GM21390 (cell line): Measurements from ENCODE around the gene GAPT.
"Not testable (repeated sequence)": the region's sequence is repeated elsewhere in the genome, so short reads cannot be mapped to it uniquely, and the experiment has no call there.

Experiments
- ATAC-seq: cut with Tn5 transposase; IDR thresholded peaks from one replicate; pipeline ENCODE4 v1.9.1; 2021; ENCODE audit not compliant: unreplicated experiment

GAPT gene

GRCh38 chr5:58503390-58504046, 12.3 kb downstream of the GAPT start:
- no peak for ATAC-seq

DNA sequence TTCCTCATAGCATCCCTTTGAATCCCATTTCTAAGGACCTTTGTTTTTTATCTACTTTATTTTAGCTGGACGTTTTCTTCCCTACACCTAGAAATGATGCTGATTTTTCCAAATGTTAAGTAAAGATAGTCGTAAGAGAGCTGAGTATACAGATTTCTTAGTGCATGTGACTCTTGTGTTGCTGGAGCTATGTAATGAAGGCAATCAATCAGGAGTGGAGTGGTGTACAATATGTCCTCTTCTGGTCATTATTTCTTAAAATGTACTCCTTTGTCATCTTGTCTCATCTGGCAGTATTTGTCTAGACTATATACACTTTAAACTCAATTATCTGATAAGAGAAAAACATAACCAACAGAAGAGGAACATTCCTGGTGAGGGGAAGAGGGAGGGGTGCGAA, 13.5 kb downstream of the GAPT start:
- no peak for ATAC-seq

- ATAC-seq = no peak
Observed at GRCh38 chr5:58505502-58505901, 14.3 kb downstream of the GAPT start.

DNA sequence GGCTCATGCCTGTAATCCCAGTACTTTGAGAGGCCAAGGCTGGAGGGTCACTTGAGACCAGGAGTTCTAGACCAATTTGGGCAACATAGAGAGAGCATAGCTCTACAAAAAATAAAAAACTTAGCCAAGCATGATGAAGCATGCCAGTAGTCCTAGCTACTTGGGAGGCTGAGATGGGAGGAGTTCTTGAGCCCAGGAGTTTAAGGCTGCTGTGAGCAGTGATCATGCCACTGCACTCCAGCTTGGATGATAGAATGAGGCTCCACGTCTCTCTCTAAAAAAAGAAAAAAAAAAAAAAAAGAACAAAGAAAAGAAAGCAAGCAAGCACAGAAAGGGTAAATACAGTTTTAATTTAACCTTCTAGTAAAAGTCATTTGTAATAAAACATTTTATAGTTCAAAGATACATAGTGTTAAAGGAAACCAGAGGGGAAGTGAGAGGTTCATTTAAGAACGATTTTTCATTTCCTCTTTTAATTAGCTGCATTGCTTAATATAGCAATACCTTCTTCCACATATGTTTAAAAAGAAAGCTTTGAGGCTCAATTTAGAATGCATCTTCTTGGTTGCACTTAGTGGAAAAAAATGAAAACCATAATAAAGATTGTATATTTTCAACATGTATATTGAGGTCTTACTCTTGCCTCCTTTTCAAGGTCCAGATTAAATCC, 14.9 kb downstream of the GAPT start:
- ATAC-seq = peak; percentile 85

DNA sequence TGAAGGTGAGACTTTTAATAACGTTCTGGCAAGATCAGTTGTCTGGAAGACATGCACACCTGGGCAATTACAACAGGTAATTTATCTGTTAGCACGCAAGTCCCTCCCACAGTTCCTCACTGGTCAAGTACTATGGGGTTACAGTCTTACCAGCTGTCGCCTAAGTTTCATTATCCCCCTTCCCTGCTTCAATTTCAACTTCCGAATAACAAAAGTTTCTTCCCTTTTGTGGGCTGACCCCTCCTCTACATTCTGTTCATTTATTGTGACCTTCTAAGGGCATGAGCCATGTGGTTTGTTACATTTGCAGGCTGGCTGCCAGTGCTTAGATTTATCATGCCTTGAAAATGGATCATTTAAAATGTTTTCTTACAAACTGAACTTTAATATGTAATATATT, 16.5 kb downstream of the GAPT start:
- ATAC-seq = no peak

DNA sequence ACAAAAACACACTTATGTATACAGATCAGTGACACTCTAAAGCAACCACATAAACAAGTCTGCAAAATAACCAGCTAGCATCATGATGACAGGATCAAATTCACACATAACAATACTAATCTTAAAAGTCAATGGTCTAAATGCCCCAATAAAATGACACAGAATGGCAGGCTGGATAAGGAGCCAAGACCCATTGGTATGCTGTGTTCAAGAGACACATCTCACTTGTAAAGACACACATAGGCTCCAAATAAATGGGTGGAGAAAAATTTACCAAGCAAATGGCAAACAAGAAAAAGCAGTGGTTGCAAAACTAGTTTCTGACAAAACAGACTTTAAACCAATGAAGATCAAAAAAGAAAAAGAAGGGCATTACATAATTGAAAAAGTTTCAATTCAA, 26.0 kb downstream of the GAPT start:
- ATAC-seq = no peak

DNA sequence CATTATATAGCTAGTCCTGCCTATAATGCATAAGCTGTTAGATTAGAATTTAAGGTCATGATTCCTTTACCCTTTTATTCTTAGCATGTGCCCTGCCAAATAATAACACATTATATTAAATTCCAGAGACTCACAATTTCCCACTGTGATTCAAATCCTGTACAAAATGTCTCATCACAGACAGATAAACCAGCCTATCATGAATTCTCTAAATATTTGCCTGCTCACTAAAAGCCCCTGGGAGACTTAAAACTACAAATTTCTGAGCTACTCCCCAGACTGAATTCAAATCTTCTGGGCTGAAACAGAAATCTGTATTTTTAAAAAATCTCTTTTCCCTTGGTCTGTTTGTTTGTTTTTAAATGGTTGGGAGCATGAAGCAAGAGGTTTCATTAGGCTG, 32.7 kb downstream of the GAPT start:
- no peak for ATAC-seq

DNA sequence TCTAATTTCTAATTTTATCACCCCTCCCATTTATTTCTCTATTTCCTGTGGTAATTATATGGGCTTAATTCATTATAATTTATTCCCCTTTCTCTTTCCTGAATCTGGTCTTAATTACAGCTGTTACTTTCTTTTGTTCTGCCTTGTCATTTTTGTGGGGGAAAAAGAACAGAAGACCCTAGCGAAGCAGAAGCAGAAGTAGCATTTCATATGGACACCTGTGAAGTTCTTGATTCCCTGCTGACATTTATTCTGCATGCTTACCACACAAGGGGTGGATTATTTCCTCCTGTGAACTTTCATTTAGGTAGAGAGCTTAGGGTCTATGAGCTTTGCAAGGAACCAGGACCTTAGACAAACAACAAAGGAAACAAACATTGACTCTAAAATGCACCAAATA, 33.3 kb downstream of the GAPT start:
- ATAC-seq = no peak

- ATAC-seq = no peak
Observed at GRCh38 chr5:58530942-58531490, 39.8 kb downstream of the GAPT start.

GRCh38 chr5:58541935-58542334, 50.7 kb downstream of the GAPT start:
- not testable (repeated sequence) for ATAC-seq

- ATAC-seq = no peak
Observed at GRCh38 chr5:58542709-58543108, 51.5 kb downstream of the GAPT start.

GRCh38 chr5:58543723-58544122, 52.5 kb downstream of the GAPT start:
- no peak for ATAC-seq

GRCh38 chr5:58544195-58544594, 53.0 kb downstream of the GAPT start:
- ATAC-seq = no peak

DNA sequence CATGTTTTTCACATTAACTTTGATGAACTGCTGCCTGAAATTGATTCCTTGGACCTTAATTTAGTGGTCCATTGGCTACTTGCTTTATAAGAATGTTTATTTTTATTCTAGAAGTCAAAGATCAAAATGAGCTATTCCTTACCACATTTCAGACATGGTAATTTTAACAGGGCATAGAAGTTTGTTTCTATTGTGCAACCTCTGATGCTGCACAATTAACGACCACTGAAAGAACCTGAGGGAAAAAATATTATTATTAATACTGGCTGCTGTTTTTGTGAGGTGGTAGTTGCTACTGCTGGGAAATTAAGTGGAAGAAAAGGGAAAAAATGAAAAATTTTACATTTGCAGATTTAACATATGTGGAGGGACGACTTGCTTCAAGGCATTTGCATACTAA, 53.7 kb downstream of the GAPT start:
- ATAC-seq = no peak

DNA sequence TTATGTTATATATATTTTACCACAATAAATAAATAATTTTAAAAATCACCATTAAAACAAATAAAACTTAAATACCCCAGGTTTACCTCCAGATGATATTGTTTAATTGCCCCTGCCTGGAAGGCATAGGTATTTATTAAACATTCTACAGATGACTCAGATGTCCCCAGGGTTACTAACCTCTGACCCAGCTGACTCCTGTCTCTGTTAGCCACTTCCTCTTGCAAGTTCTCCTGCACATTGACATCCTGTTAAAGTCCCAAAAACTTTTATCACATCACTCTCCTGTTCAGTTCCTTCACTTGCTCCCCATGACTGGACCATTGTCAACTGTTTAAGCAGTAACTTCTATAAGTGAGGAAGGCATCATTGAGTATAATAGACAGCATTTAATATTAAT, 54.7 kb downstream of the GAPT start:
- peak; percentile 91 for ATAC-seq
